Measurements from ENCODE around the gene CACTIN. TPM values are rescaled to one million over a fixed set of nuclear protein-coding genes. Genes with fewer than 3 reads are reported as not detected.
A peak's percentile ranks its signal among the peaks of the same experiment; 100 is the strongest.

CACTIN gene
- total RNA-seq, result 10 to 100 TPM; 28.7 to 45.0 (median 34.2) TPM

GRCh38 chr19:3626473-3627350 lies at the start of gene CACTIN:
Gene CACTIN (minus strand): TSS chr19:3626790. CDS start chr19:3626762, 28 bp downstream.
- H3K27me3 ChIP-seq, result no peaks in the 10 kb centered on the region
- peaks cover 16 to 34% (median 30%) of the 10 kb centered on the region in 4 donors for H3K4me1 ChIP-seq
- intact Hi-C loops (cut with DNase I), result no loop called here
- H3K36me3 ChIP-seq, result peaks cover 24 to 40% (median 37%) of the 10 kb centered on the region in 4 donors
- TF ChIP-seq EP300 (IDR thresholded peaks at IDR 0.05) (no peak), POLR2AphosphoS5 (IDR thresholded peaks at IDR 0.05) (peak; percentile 88 to 95), POLR2A (IDR thresholded peaks at IDR 0.05; ENCODE audit: low read depth) (peak; percentile 47)
- TF ChIP-seq, protein P1, sequence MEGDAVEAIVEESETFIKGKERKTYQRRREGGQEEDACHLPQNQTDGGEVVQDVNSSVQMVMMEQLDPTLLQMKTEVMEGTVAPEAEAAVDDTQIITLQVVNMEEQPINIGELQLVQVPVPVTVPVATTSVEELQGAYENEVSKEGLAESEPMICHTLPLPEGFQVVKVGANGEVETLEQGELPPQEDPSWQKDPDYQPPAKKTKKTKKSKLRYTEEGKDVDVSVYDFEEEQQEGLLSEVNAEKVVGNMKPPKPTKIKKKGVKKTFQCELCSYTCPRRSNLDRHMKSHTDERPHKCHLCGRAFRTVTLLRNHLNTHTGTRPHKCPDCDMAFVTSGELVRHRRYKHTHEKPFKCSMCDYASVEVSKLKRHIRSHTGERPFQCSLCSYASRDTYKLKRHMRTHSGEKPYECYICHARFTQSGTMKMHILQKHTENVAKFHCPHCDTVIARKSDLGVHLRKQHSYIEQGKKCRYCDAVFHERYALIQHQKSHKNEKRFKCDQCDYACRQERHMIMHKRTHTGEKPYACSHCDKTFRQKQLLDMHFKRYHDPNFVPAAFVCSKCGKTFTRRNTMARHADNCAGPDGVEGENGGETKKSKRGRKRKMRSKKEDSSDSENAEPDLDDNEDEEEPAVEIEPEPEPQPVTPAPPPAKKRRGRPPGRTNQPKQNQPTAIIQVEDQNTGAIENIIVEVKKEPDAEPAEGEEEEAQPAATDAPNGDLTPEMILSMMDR (IDR thresholded peaks at IDR 0.05), result peak in 1 of 3 experiments; percentile 45
- H3K9me3 ChIP-seq, result no peaks in the 10 kb centered on the region
- peak within 1 kb of the TSS; percentile 88 to 95 (median 90) for H3K27ac ChIP-seq (replicated peaks in 1 of 4)
- peak; percentile 100 for DNase-seq (ENCODE audit: extremely low spot score)
- H3K4me3 ChIP-seq, result peak within 1 kb of the TSS; percentile 70 to 100 (median 95)
- under 1% methylated on average over 42 of the region's 80 CpGs for WGBS

GRCh38 chr19:3674784-3675543 lies 48.4 kb upstream of the CACTIN start:
- H3K27ac ChIP-seq (replicated peaks in 1 of 4), result peak overlapping the region; percentile 93 to 100 (median 97)
- no peak for DNase-seq (ENCODE audit: extremely low spot score)
- H3K4me1 ChIP-seq, result peaks cover 29 to 76% (median 67%) of the 10 kb centered on the region in 4 donors
- WGBS, result 64% methylated on average over 13 of the region's 13 CpGs
- intact Hi-C loops (cut with DNase I), result no loop called here
- TF ChIP-seq POLR2AphosphoS5 (IDR thresholded peaks at IDR 0.05), result peak; percentile 42 to 47
- no peak for TF ChIP-seq POLR2A (IDR thresholded peaks at IDR 0.05; ENCODE audit: low read depth)
- H3K9me3 ChIP-seq, result no peaks in the 10 kb centered on the region
- H3K36me3 ChIP-seq, result peaks cover 0 to 14% (median 6%) of the 10 kb centered on the region in 4 donors
- no peak overlapping the region for H3K4me3 ChIP-seq
- H3K27me3 ChIP-seq, result no peaks in the 10 kb centered on the region

DNA sequence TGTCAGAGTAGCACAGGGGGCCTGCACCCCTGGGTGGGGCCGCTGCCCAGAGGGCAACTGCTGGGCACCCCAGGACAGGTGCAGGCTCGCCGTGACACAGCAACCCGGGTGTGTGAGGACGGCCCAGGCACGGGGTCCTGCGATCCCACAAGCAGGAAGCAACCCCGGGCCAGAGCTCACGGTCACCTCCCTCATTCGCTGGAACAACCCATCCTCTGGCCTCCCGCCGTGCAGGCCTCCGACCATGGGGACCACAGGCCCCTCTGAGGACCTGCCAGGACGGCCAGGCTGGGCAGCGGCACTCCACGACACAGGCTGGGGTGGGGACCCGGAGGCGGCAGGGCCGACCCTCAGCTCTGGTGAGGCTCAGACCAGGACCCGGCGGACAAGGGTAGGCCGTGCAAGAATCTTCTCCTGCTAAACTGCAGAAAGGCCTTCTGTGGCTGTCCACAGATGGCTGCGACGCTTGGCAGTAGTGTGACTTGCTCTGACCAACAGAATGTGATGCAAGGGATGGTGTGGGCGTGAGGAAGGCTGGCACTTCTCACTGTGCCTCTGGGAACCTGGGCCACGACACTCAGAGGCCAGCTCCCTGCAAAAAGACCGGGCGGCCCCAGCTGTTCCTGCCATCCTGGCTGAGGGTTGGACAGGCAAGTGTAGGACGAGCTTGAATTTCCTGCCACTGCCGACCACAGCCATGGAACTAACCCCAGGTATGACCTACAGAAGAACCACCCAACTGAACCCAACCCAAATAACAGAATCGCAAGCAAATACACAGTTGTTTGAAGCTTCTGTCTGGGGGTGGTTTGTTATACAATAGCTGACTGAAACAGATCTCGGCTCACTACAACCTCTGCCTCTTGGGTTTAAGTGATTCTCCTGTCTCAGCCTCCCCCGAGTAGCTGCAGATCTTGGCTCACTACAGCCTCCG lies 47.2 kb upstream of the CACTIN start:
- 95% methylated on average over 15 of the region's 34 CpGs for WGBS

GRCh38 chr19:3672993-3673392 lies 46.4 kb upstream of the CACTIN start:
- peaks cover 49 to 92% (median 86%) of the 10 kb centered on the region in 4 donors for H3K4me1 ChIP-seq
- peak overlapping the region; percentile 93 to 100 (median 97) for H3K27ac ChIP-seq (replicated peaks in 1 of 4)
- no peak for DNase-seq (ENCODE audit: extremely low spot score)
- intact Hi-C loops (cut with DNase I), result no loop called here
- H3K4me3 ChIP-seq, result no peak overlapping the region
- peaks cover 0 to 3% (median under 1%) of the 10 kb centered on the region in 4 donors for H3K36me3 ChIP-seq
- WGBS, result 89% methylated on average over 8 of the region's 13 CpGs
- H3K9me3 ChIP-seq, result no peaks in the 10 kb centered on the region
- TF ChIP-seq EP300 (IDR thresholded peaks at IDR 0.05), result no peak
- peak in 1 of 2 donors; percentile 4 for TF ChIP-seq POLR2AphosphoS5 (IDR thresholded peaks at IDR 0.05)
- H3K27me3 ChIP-seq, result no peaks in the 10 kb centered on the region

More for the DNA sequence above, 47.2 kb upstream of the CACTIN start:
- no peak overlapping the region for H3K4me3 ChIP-seq
- TF ChIP-seq EP300 (IDR thresholded peaks at IDR 0.05) (no peak), POLR2A (IDR thresholded peaks at IDR 0.05; ENCODE audit: low read depth) (no peak), POLR2AphosphoS5 (IDR thresholded peaks at IDR 0.05) (no peak)
- TF ChIP-seq, protein P1 (IDR thresholded peaks at IDR 0.05), result no peak
- peak overlapping the region; percentile 93 to 100 (median 97) for H3K27ac ChIP-seq (replicated peaks in 1 of 4)
- H3K4me1 ChIP-seq, result peaks cover 41 to 84% (median 78%) of the 10 kb centered on the region in 4 donors
- no peaks in the 10 kb centered on the region for H3K9me3 ChIP-seq
- H3K36me3 ChIP-seq, result peaks cover 0 to 3% (median 0%) of the 10 kb centered on the region in 4 donors
- intact Hi-C loops (cut with DNase I), result no loop called here
- DNase-seq (ENCODE audit: extremely low spot score), result no peak
- H3K27me3 ChIP-seq, result no peaks in the 10 kb centered on the region

DNA sequence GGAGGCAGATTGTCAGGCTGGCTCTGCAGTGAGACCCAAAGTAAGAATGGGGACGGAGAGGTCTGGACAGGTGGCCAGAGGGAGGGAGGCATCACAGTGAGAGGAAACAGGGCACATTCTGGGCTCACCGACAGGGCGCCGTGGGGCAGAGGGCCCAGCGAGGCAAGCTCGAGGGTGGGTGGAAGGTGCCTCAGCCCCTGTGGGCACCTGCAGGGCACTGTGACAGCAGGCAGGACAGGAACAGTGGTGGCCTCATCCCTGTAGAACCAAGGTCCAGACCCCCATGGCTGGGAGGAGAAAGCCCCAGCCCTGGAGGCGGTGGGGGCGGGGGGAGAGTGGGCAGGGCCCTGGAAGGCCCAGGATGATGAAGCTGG lies 46.0 kb upstream of the CACTIN start:
- Histone ChIP-seq H3K9me3 (no peaks in the 10 kb centered on the region), H3K4me1 (peaks cover 53 to 96% (median 91%) of the 10 kb centered on the region in 4 donors), H3K27ac (replicated peaks in 1 of 4) (peak overlapping the region; percentile 93 to 100 (median 97)), H3K36me3 (peaks cover 0 to 5% (median 1%) of the 10 kb centered on the region in 4 donors), H3K4me3 (no peak overlapping the region), H3K27me3 (no peaks in the 10 kb centered on the region)
- intact Hi-C loops (cut with DNase I), result no loop called here
- TF ChIP-seq POLR2A (IDR thresholded peaks at IDR 0.05; ENCODE audit: low read depth) (no peak), POLR2AphosphoS5 (IDR thresholded peaks at IDR 0.05) (no peak), EP300 (IDR thresholded peaks at IDR 0.05) (no peak)
- TF ChIP-seq, protein P1 (IDR thresholded peaks at IDR 0.05), result no peak
- 77% methylated on average over 4 of the region's 8 CpGs for WGBS
- no peak for DNase-seq (ENCODE audit: extremely low spot score)
